H9 (cell line): ENCODE measurements around the gene MALAT1. TPM values are rescaled to one million over a fixed set of nuclear protein-coding genes. Genes with fewer than 3 reads are reported as not detected.
"Not testable (repeated sequence)": the region's sequence is repeated elsewhere in the genome, so short reads cannot be mapped to it uniquely, and the experiment has no call there.

ENCODE experiments used
- DNase-seq: peaks from one replicate; pipeline ENCODE4 v3.0.0-alpha.2; 2017
- H2AFZ ChIP-seq: one replicate; pipeline ENCODE4 v1.6.1; 2013; ENCODE audit warnings: mild to moderate bottlenecking, low read length, control low read depth, moderate library complexity
- H2AK5ac ChIP-seq: 2 replicates; pipeline ENCODE4 v1.6.1; 2013; ENCODE audit warnings: low read length, control low read depth, mixed read lengths; ENCODE audit not compliant: insufficient read length
- H2BK120ac ChIP-seq: one replicate; pipeline ENCODE4 v1.6.1; 2013; ENCODE audit warnings: low read depth, mild to moderate bottlenecking, low read length, control low read depth, inconsistent platforms; ENCODE audit not compliant: poor library complexity, severe bottlenecking
- H2BK12ac ChIP-seq: 2 replicates; pipeline ENCODE4 v1.6.1; 2013; ENCODE audit warnings: low read length, control low read depth, mixed read lengths, low read depth; ENCODE audit not compliant: insufficient read length
- H2BK15ac ChIP-seq: 2 replicates; pipeline ENCODE4 v1.6.1; 2013; ENCODE audit warnings: low read depth, low read length, control low read depth
- H2BK20ac ChIP-seq: one replicate; pipeline ENCODE4 v1.6.1; 2013; ENCODE audit warnings: low read depth, mild to moderate bottlenecking, low read length, control low read depth, inconsistent platforms; ENCODE audit not compliant: poor library complexity, severe bottlenecking
- H2BK5ac ChIP-seq: 2 replicates; pipeline ENCODE4 v1.6.1; 2013; ENCODE audit warnings: low read length, control low read depth, mixed read lengths; ENCODE audit not compliant: insufficient read length
- H3K14ac ChIP-seq: 2 replicates; pipeline ENCODE4 v1.6.1; 2013; ENCODE audit warnings: low read length, control low read depth; ENCODE audit not compliant: insufficient read depth
- H3K18ac ChIP-seq: 2 replicates; pipeline ENCODE4 v1.6.1; 2013; ENCODE audit warnings: low read depth, mild to moderate bottlenecking, mixed read lengths, low read length, control low read depth; ENCODE audit not compliant: insufficient read length
- H3K23ac ChIP-seq: 2 replicates; pipeline ENCODE4 v1.6.1; 2013; ENCODE audit warnings: low read length, control low read depth, mixed read lengths, low read depth; ENCODE audit not compliant: insufficient read length
- H3K23me2 ChIP-seq: 2 replicates; pipeline ENCODE4 v1.6.1; 2013; ENCODE audit warnings: low read depth, mild to moderate bottlenecking, mixed read lengths, low read length, control low read depth; ENCODE audit not compliant: insufficient read length, poor library complexity, severe bottlenecking
- H3K27ac ChIP-seq: 2 replicates; pipeline ENCODE4 v1.5.1; 2013; ENCODE audit warnings: low read length, control low read depth, mixed read lengths, low read depth; ENCODE audit not compliant: insufficient read length
- H3K27me3 ChIP-seq: 2 replicates; pipeline ENCODE4 v1.6.1; 2013; ENCODE audit warnings: low read length, control low read depth, inconsistent platforms; ENCODE audit not compliant: insufficient read depth
- H3K4ac ChIP-seq: 2 replicates; pipeline ENCODE4 v1.6.1; 2013; ENCODE audit warnings: low read depth, mild to moderate bottlenecking, control low read depth, inconsistent platforms, low read length, moderate library complexity
- H3K4me1 ChIP-seq: 2 replicates; pipeline ENCODE4 v1.6.1; 2013; ENCODE audit warnings: low read length, control low read depth, inconsistent platforms; ENCODE audit not compliant: insufficient read depth
- H3K4me2 ChIP-seq: 2 replicates; pipeline ENCODE4 v1.6.1; 2013; ENCODE audit warnings: low read length, control low read depth, mixed read lengths; ENCODE audit not compliant: insufficient read length, insufficient read depth
- H3K56ac ChIP-seq: 2 replicates; pipeline ENCODE4 v1.6.1; 2013; ENCODE audit warnings: low read depth, mild to moderate bottlenecking, mixed read lengths, low read length, control low read depth; ENCODE audit not compliant: insufficient read length
- H3K79me1 ChIP-seq: 2 replicates; pipeline ENCODE4 v1.6.1; 2013; ENCODE audit warnings: low read depth, mild to moderate bottlenecking, moderate library complexity, low read length, control low read depth, inconsistent platforms; ENCODE audit not compliant: insufficient read depth, poor library complexity, severe bottlenecking
- H3K79me2 ChIP-seq: 2 replicates; pipeline ENCODE4 v1.6.1; 2013; ENCODE audit warnings: low read length, control low read depth, inconsistent platforms; ENCODE audit not compliant: insufficient read depth
- H3K9ac ChIP-seq: 2 replicates; pipeline ENCODE4 v1.6.1; 2013; ENCODE audit warnings: low read length, control low read depth, mixed read lengths; ENCODE audit not compliant: insufficient read length; ENCODE audit errors: extremely low read depth
- H3K9me3 ChIP-seq: one replicate; pipeline ENCODE4 v1.6.1; 2013; ENCODE audit warnings: low read depth, low read length, inconsistent platforms; ENCODE audit not compliant: control insufficient read depth
- H3T11ph ChIP-seq: one replicate; pipeline ENCODE4 v1.6.1; 2013; ENCODE audit warnings: mild to moderate bottlenecking, low read length, control low read depth, inconsistent platforms
- H4K20me1 ChIP-seq: one replicate; pipeline ENCODE4 v1.6.1; 2013; ENCODE audit not compliant: control insufficient read depth, insufficient read length, insufficient read depth
- H4K5ac ChIP-seq: 2 replicates; pipeline ENCODE4 v1.6.1; 2013; ENCODE audit warnings: low read depth, mild to moderate bottlenecking, mixed read lengths, low read length, control low read depth; ENCODE audit not compliant: insufficient read length
- H4K8ac ChIP-seq: replicated peaks from 2 replicates; pipeline ENCODE4 v1.6.1; 2013; ENCODE audit warnings: low read length, control low read depth, mixed read lengths, low read depth; ENCODE audit not compliant: insufficient read length
- H4K91ac ChIP-seq: 2 replicates; pipeline ENCODE4 v1.6.1; 2013; ENCODE audit warnings: low read depth, mild to moderate bottlenecking, moderate library complexity, mixed read lengths, low read length, control low read depth; ENCODE audit not compliant: insufficient read length
- H3K27ac Mint-ChIP-seq, 3 experiments: 2 replicates in 2 of 3; 3 replicates in 1 of 3; pipeline ENCODE4 v1.8.0; 2020 to 2021; ENCODE audit warnings: mixed read lengths in 3 of 3, mild to moderate bottlenecking in 1 of 3, moderate library complexity in 1 of 3
- H3K27me3 Mint-ChIP-seq: 2 replicates; pipeline ENCODE4 v1.8.0; 2021; ENCODE audit warnings: low read depth, mild to moderate bottlenecking, moderate library complexity, mixed read lengths
- H3K36me3 Mint-ChIP-seq, 3 experiments: 2 replicates in 2 of 3; 3 replicates in 1 of 3; pipeline ENCODE4 v1.8.0; 2020 to 2021; ENCODE audit warnings: low read depth in 3 of 3, mixed read lengths in 3 of 3; ENCODE audit not compliant: insufficient read depth in 1 of 3
- H3K4me1 Mint-ChIP-seq, 2 experiments: 2 replicates each; pipeline ENCODE4 v1.8.0; 2020; ENCODE audit warnings: mixed read lengths in 2 of 2
- H3K4me3 Mint-ChIP-seq, 2 experiments: 2 replicates in 1 of 2; 3 replicates in 1 of 2; pipeline ENCODE4 v1.8.0; 2020 to 2021; ENCODE audit warnings: mild to moderate bottlenecking in 2 of 2, mixed read lengths in 2 of 2, moderate library complexity in 1 of 2
- H3K9me3 Mint-ChIP-seq, 2 experiments: 2 replicates in 1 of 2; 3 replicates in 1 of 2; pipeline ENCODE4 v1.8.0; 2020; ENCODE audit warnings: mild to moderate bottlenecking in 2 of 2, mixed read lengths in 2 of 2, moderate library complexity in 1 of 2
- CTCF ChIP-seq: fragments of 200-600 bp; sonication (generic); conservative IDR thresholded peaks from 3 replicates; pipeline ENCODE4 v1.8.0; 2021; ENCODE audit warnings: antibody characterized with exemption, mild to moderate bottlenecking
- WGBS: extraction: QIAGEN DNeasy Blood & Tissue Kit; methylation state at CpG from one replicate; pipeline ENCODE4 v1.1.7; 2013; ENCODE audit warnings: missing lambda C conversion rate, low lambda C conversion rate, mixed read lengths; ENCODE audit not compliant: insufficient read length; ENCODE audit errors: extremely low coverage; 5-methylcytosine and 5-hydroxymethylcytosine counted together
- total RNA-seq: library from RNA; stranded (reverse); gene quantifications from 2 replicates; pipeline ENCODE4 v1.2.1, GENCODE V29; 2021

MALAT1 gene
- total RNA-seq, 1 experiment from 2014 or later, result 1,934 TPM

- Histone ChIP-seq H2AFZ (no peak overlapping the region), H3K14ac (no peak overlapping the region), H4K5ac (no peak overlapping the region), H3K79me2 (peaks cover 18% of the 10 kb centered on the region; the same call in 1 of the 2 replicates), H3K4me2 (no peak overlapping the region), H3K9me3 (no peaks in the 10 kb centered on the region), H2BK20ac (no peak overlapping the region), H3K27ac (no peak overlapping the region), H3K56ac (no peak overlapping the region), H3K4ac (no peak overlapping the region), H2BK5ac (no peak overlapping the region), H3K27me3 (no peaks in the 10 kb centered on the region), H2BK120ac (no peak overlapping the region), H3K23ac (no peak overlapping the region), H2BK15ac (no peak overlapping the region), H3K79me1 (no peaks in the 10 kb centered on the region), H3K18ac (no peak overlapping the region), H2AK5ac (no peak overlapping the region), H2BK12ac (no peak overlapping the region), H4K8ac (no peak overlapping the region), H3T11ph (no peak overlapping the region), H4K91ac (no peak overlapping the region), H3K4me1 (no peaks in the 10 kb centered on the region), H3K9ac (no peak overlapping the region), H3K23me2 (peaks cover 5% of the 10 kb centered on the region), H4K20me1 (no peaks in the 10 kb centered on the region)
- Mint-ChIP-seq H3K27ac (peak overlapping the region; percentile 9 to 91 (median 35); a peak in 4 of 7 replicates), H3K27me3 (no peaks in the 10 kb centered on the region), H3K36me3 (peaks cover 0 to 33% (median 31%) of the 10 kb centered on the region in 3 experiments; a peak in 5 of 7 replicates), H3K4me3 (peak overlapping the region in 1 of 2 experiments; percentile 64; a peak in 3 of 5 replicates), H3K4me1 (peaks cover 37 to 39% of the 10 kb centered on the region in 2 experiments), H3K9me3 (peaks cover 0 to 3% of the 10 kb centered on the region in 2 experiments; a peak in 1 of 5 replicates)
- peak; percentile 74 for DNase-seq
- TF ChIP-seq CTCF, result no peak
- no CpG with 5 or more reads among the region's 7 CpGs for WGBS
Measured at GRCh38 chr11:65506772-65507505, 8.1 kb downstream of the MALAT1 start.

- not testable (repeated sequence) for H3K36me3 Mint-ChIP-seq, H3K9me3 Mint-ChIP-seq, H3K79me1 ChIP-seq, H3T11ph ChIP-seq, H4K91ac ChIP-seq, H3K23me2 ChIP-seq, H3K4me3 Mint-ChIP-seq, H3K9ac ChIP-seq, H3K4me1 ChIP-seq, H3K27ac ChIP-seq, H3K9me3 ChIP-seq, H3K27ac Mint-ChIP-seq, H3K18ac ChIP-seq, H2AFZ ChIP-seq, H2BK5ac ChIP-seq, H4K5ac ChIP-seq, H4K8ac ChIP-seq, H3K23ac ChIP-seq, H3K4ac ChIP-seq, H3K79me2 ChIP-seq, H3K4me1 Mint-ChIP-seq, H3K27me3 ChIP-seq, H2BK15ac ChIP-seq, H2BK12ac ChIP-seq, H4K20me1 ChIP-seq, H2BK120ac ChIP-seq, H3K14ac ChIP-seq, H3K56ac ChIP-seq, DNase-seq, H3K4me2 ChIP-seq, H2BK20ac ChIP-seq, H2AK5ac ChIP-seq
- no CpG with 5 or more reads among the region's 3 CpGs for WGBS
- peaks cover 13% of the 10 kb centered on the region for H3K27me3 Mint-ChIP-seq
Measured at GRCh38 chr11:65512311-65512710, 13.5 kb downstream of the MALAT1 start.
